Glutamatergic neuron (in vitro differentiated cells): Measurements from ENCODE around the gene TAS2R60. TPM values are rescaled to one million over a fixed set of nuclear protein-coding genes. Genes with fewer than 3 reads are reported as not detected.

Experiments used
- DNase-seq: peaks from one replicate; pipeline ENCODE4 v3.0.0; 2022
- H3K27ac Mint-ChIP-seq: one replicate; pipeline ENCODE4 v1.8.0; 2020; ENCODE audit warnings: mild to moderate bottlenecking, mixed read lengths, inconsistent platforms; ENCODE audit not compliant: unreplicated experiment
- H3K27me3 Mint-ChIP-seq: one replicate; pipeline ENCODE4 v1.8.0; 2020; ENCODE audit warnings: mild to moderate bottlenecking, moderate library complexity, mixed read lengths, inconsistent platforms; ENCODE audit not compliant: unreplicated experiment
- H3K36me3 Mint-ChIP-seq: one replicate; pipeline ENCODE4 v1.8.0; 2020; ENCODE audit warnings: mild to moderate bottlenecking, mixed read lengths, inconsistent platforms; ENCODE audit not compliant: unreplicated experiment
- H3K4me1 Mint-ChIP-seq: one replicate; pipeline ENCODE4 v1.8.0; 2020; ENCODE audit warnings: mild to moderate bottlenecking, low read depth, mixed read lengths, inconsistent platforms; ENCODE audit not compliant: unreplicated experiment
- H3K4me3 Mint-ChIP-seq: one replicate; pipeline ENCODE4 v1.8.0; 2020; ENCODE audit warnings: mild to moderate bottlenecking, mixed read lengths, inconsistent platforms; ENCODE audit not compliant: unreplicated experiment
- H3K9me3 Mint-ChIP-seq: one replicate; pipeline ENCODE4 v1.8.0; 2020; ENCODE audit warnings: mild to moderate bottlenecking, moderate library complexity, mixed read lengths, inconsistent platforms; ENCODE audit not compliant: unreplicated experiment
- CTCF ChIP-seq: fragments of 200-600 bp; sonication (generic); IDR thresholded peaks from one replicate; pipeline ENCODE4 v1.5.0; 2021; ENCODE audit not compliant: partially characterized antibody, unreplicated experiment
- long read RNA-seq: library from polyadenylated mRNA; unstranded; transcript quantifications from one replicate; pipeline ENCODE4 v2.0.0, GENCODE V29; 2020; ENCODE audit not compliant: unreplicated experiment
- total RNA-seq: library from RNA; stranded (reverse); fragmentation: NEBNext Ultra II Directional; extraction: Animal tissue kit (Norgen Biotek cat#: 25700); gene quantifications from one replicate; pipeline ENCODE4 v1.2.1, GENCODE V29; 2021; ENCODE audit not compliant: unreplicated experiment

TAS2R60 gene
- total RNA-seq, result not detected
- long read RNA-seq, result 0 reads

- Mint-ChIP-seq H3K36me3 (no peaks in the 10 kb centered on the region), H3K4me1 (no peaks in the 10 kb centered on the region), H3K9me3 (no peaks in the 10 kb centered on the region), H3K27me3 (no peaks in the 10 kb centered on the region), H3K27ac (no peak within 1 kb of the TSS), H3K4me3 (no peak within 1 kb of the TSS)
- TF ChIP-seq CTCF, result no peak
- DNase-seq, result no peak
Measured at GRCh38 chr7:143443153-143443552, at the start of gene TAS2R60. TSS of gene TAS2R60 (plus strand) at chr7:143443453. CDS start at chr7:143443453, 0 bp downstream.

- H3K4me3 Mint-ChIP-seq, result no peak overlapping the region
- peaks cover 11% of the 10 kb centered on the region for H3K27me3 Mint-ChIP-seq
- no peak for TF ChIP-seq CTCF
- no peak for DNase-seq
- H3K4me1 Mint-ChIP-seq, result peaks cover 4% of the 10 kb centered on the region
- H3K27ac Mint-ChIP-seq, result no peak overlapping the region
- peaks cover 5% of the 10 kb centered on the region for H3K36me3 Mint-ChIP-seq
- peaks cover 13% of the 10 kb centered on the region for H3K9me3 Mint-ChIP-seq
Measured at GRCh38 chr7:143394068-143394467, 49.2 kb upstream of the TAS2R60 start.

- no peak for DNase-seq
- peaks cover 5% of the 10 kb centered on the region for H3K36me3 Mint-ChIP-seq
- H3K27me3 Mint-ChIP-seq, result peaks cover 10% of the 10 kb centered on the region
- peaks cover 11% of the 10 kb centered on the region for H3K9me3 Mint-ChIP-seq
- peaks cover 3% of the 10 kb centered on the region for H3K4me1 Mint-ChIP-seq
- H3K4me3 Mint-ChIP-seq, result no peak overlapping the region
- TF ChIP-seq CTCF, result no peak
- no peak overlapping the region for H3K27ac Mint-ChIP-seq
Measured at GRCh38 chr7:143394777-143395176, 48.5 kb upstream of the TAS2R60 start.

GRCh38 chr7:143395187-143396149 lies 47.8 kb upstream of the TAS2R60 start:
- no peak for DNase-seq
- H3K27me3 Mint-ChIP-seq, result peaks cover 10% of the 10 kb centered on the region

More at GRCh38 chr7:143395187-143396149, 47.8 kb upstream of the TAS2R60 start:
- peaks cover 8% of the 10 kb centered on the region for H3K9me3 Mint-ChIP-seq
- peak; percentile 29 for TF ChIP-seq CTCF
- no peak overlapping the region for H3K4me3 Mint-ChIP-seq
- H3K36me3 Mint-ChIP-seq, result no peaks in the 10 kb centered on the region
- no peaks in the 10 kb centered on the region for H3K4me1 Mint-ChIP-seq
- H3K27ac Mint-ChIP-seq, result no peak overlapping the region
